B cell (primary cell): Measurements from ENCODE around the gene SRPK1. TPM values are rescaled to one million over a fixed set of nuclear protein-coding genes. Genes with fewer than 3 reads are reported as not detected.

Source experiments
- ATAC-seq: fragments of 200-7000 bp; cut with Tn5 transposase; one replicate; pipeline ENCODE4 v1.10.0; 2021; ENCODE audit warnings: low read depth, mild to moderate bottlenecking, moderate number of reproducible peaks, moderate library complexity
- CTCF ChIA-PET: fragments of 350-600 bp; sonication (Branson Sonifier 250); formaldehyde crosslinking; loops from one replicate; lab custom pipeline; 2021; ENCODE audit warnings: antibody characterized with exemption, inconsistent platforms; lab: Charles Lee
- POLR2A ChIA-PET: fragments of 350-600 bp; sonication (Branson Sonifier 250); formaldehyde crosslinking; loops from one replicate; lab custom pipeline; 2021; ENCODE audit warnings: antibody characterized with exemption; lab: Charles Lee
- DNase-seq: peaks from one replicate; pipeline ENCODE4 v3.0.0; 2013
- H2AFZ ChIP-seq: 2 replicates; pipeline ENCODE4 v1.6.1; 2012; ENCODE audit warnings: mild to moderate bottlenecking, low read depth, low read length; ENCODE audit not compliant: insufficient read depth, poor library complexity, severe bottlenecking
- H3K27ac ChIP-seq, 2 donors: 1 replicate in 1 of 2; 2 replicates in 1 of 2; pipeline ENCODE4 v1.5.1; 2012 to 2013; ENCODE audit warnings: low read length in 2 of 2, mild to moderate bottlenecking in 2 of 2, moderate library complexity in 1 of 2
- H3K27me3 ChIP-seq, 4 experiments: fragments of 200-600 bp in 1 of 4; sonication (generic) in 1 of 4; replicated peaks in 1 of 4; 1 replicate in 2 of 4; 2 replicates in 2 of 4; pipeline versions ENCODE4 v1.6.1 to v1.7.0; 2013 to 2016; ENCODE audit warnings: low read length in 3 of 4, mild to moderate bottlenecking in 2 of 4, mixed read lengths in 1 of 4, moderate library complexity in 1 of 4; ENCODE audit not compliant: insufficient read depth in 4 of 4, control insufficient read depth in 3 of 4; ENCODE audit errors: control extremely low read depth in 1 of 4
- H3K36me3 ChIP-seq, 2 experiments: replicated peaks in 1 of 2; 1 replicate in 1 of 2; 2 replicates in 1 of 2; pipeline versions ENCODE4 v1.6.1 to v1.7.1; 2013; ENCODE audit warnings: low read length in 1 of 2; ENCODE audit not compliant: insufficient read depth in 2 of 2, control insufficient read depth in 1 of 2; ENCODE audit errors: control extremely low read depth in 1 of 2, extremely low read depth in 1 of 2
- H3K4me1 ChIP-seq, 2 donors: fragments of 200-600 bp in 1 of 2; sonication (generic) in 1 of 2; 1 replicate in 1 of 2; 2 replicates in 1 of 2; pipeline versions ENCODE4 v1.5.1 to v1.6.1; 2013 to 2017; ENCODE audit warnings: low read length in 2 of 2; ENCODE audit not compliant: control insufficient read depth in 2 of 2, insufficient read depth in 2 of 2
- H3K4me2 ChIP-seq: replicated peaks from 2 replicates; pipeline ENCODE3; 2012; ENCODE audit warnings: mild to moderate bottlenecking, low read depth, low read length; ENCODE audit not compliant: poor library complexity, severe bottlenecking
- H3K4me3 ChIP-seq, 5 experiments: fragments of 200-600 bp in 1 of 5; sonication (generic) in 1 of 5; 1 replicate in 3 of 5; 2 replicates in 2 of 5; pipeline versions ENCODE4 v1.5.1 to v1.7.0; 2011 to 2016; ENCODE audit warnings: low read length in 4 of 5, mild to moderate bottlenecking in 4 of 5, low read depth in 2 of 5, control low read depth in 1 of 5, moderate library complexity in 1 of 5; ENCODE audit not compliant: insufficient read depth in 1 of 5; ENCODE audit errors: control extremely low read depth in 1 of 5, extremely low read depth in 1 of 5
- H3K79me2 ChIP-seq: fragments of 200-600 bp; sonication (generic); one replicate; pipeline ENCODE4 v1.6.0; 2016; ENCODE audit warnings: low read length; ENCODE audit not compliant: control insufficient read depth, insufficient read depth
- H3K9ac ChIP-seq: fragments of 200-600 bp; sonication (generic); 2 replicates; pipeline ENCODE4 v1.6.1; 2017; ENCODE audit warnings: mild to moderate bottlenecking, low read length, moderate library complexity
- H3K9me3 ChIP-seq, 3 donors: one replicate each; pipeline versions ENCODE4 v1.6.1 to v1.7.1; 2013; ENCODE audit warnings: low read length in 2 of 3; ENCODE audit not compliant: control insufficient read depth in 2 of 3, insufficient read depth in 1 of 3; ENCODE audit errors: control extremely low read depth in 1 of 3
- H4K20me1 ChIP-seq: 2 replicates; pipeline ENCODE4 v1.6.0; 2012; ENCODE audit warnings: mild to moderate bottlenecking, low read length; ENCODE audit not compliant: insufficient read depth, control insufficient read depth, poor library complexity, severe bottlenecking
- H3K27ac Mint-ChIP-seq: one replicate; pipeline ENCODE4 v1.8.0; 2021; ENCODE audit warnings: mixed read lengths
- H3K27me3 Mint-ChIP-seq: one replicate; pipeline ENCODE4 v1.8.0; 2021; ENCODE audit warnings: mixed read lengths
- H3K4me1 Mint-ChIP-seq: one replicate; pipeline ENCODE4 v1.8.0; 2021; ENCODE audit warnings: mixed read lengths
- H3K4me3 Mint-ChIP-seq: one replicate; pipeline ENCODE4 v1.8.0; 2021; ENCODE audit warnings: mixed read lengths
- H3K9me3 Mint-ChIP-seq: one replicate; pipeline ENCODE4 v1.8.0; 2022; ENCODE audit warnings: mixed read lengths; ENCODE audit not compliant: insufficient read depth
- CTCF ChIP-seq: fragments of 200-600 bp; IDR thresholded peaks from one replicate; pipeline ENCODE4 v1.8.0; 2022; ENCODE audit warnings: antibody characterized with exemption, mild to moderate bottlenecking
- EZH2 ChIP-seq: IDR thresholded peaks from 2 replicates; pipeline ENCODE4 v1.6.1; 2012; ENCODE audit warnings: borderline replicate concordance, low read depth, mild to moderate bottlenecking, moderate library complexity, low read length; ENCODE audit not compliant: insufficient read depth, poor library complexity, severe bottlenecking
- WGBS: methylation state at CpG from one replicate; pipeline ENCODE4 v1.1.5; 2013; ENCODE audit warnings: missing lambda C conversion rate; ENCODE audit not compliant: insufficient coverage; 5-methylcytosine and 5-hydroxymethylcytosine counted together
- intact Hi-C: fragments of 100-400 bp; cut with micrococcal nuclease; formaldehyde crosslinking; loops from one replicate; pipeline ENCODE4 v1.10.0; 2022
- polyA plus RNA-seq: library from polyadenylated mRNA; depleted of rRNA; stranded (reverse); fragments of >200 nt; gene quantifications from 2 replicates; pipeline ENCODE4 v1.2.3, GENCODE V29; 2012
- total RNA-seq, 2 donors: library from RNA; stranded (reverse); fragments of 120-200 nt in 1 of 2; gene quantifications; 1 replicate in 1 of 2; 2 replicates in 1 of 2; pipeline versions ENCODE4 v1.2.3 to v1.2.4, GENCODE V29; 2013 to 2022

Gene SRPK1
- total and polyA plus RNA-seq, 2 donors (not counting 1 experiment from before 2014, with no cell fraction given), result 9.7 to 53.3 TPM

DNA sequence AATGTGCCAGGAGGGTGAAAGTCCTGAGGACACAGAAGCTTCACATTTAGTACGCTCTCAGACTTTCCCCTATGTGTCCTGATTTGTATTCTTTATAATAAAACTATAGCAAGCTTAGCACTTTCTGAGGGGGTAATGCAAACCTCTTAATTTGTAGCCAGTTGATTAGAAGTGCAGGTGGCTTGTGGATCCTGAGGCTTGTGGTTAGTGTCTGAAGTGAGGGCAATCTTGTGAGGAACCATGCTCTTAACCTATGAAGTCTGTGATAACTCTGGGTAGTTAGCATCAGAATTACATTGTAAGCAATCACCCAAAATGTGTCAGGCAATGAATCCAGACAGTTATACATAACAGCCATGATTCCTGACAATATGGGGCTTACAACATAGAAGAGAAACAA is 64.6 kb downstream of the SRPK1 start:
- ChIA-PET POLR2A (no interaction called here), CTCF (no interaction called here)
- Mint-ChIP-seq H3K4me1 (no peaks in the 10 kb centered on the region), H3K9me3 (no peaks in the 10 kb centered on the region), H3K27me3 (no peaks in the 10 kb centered on the region), H3K27ac (no peak overlapping the region), H3K4me3 (no peak overlapping the region)
- no peak overlapping the region for H3K27ac ChIP-seq
- no peak overlapping the region for H3K4me3 ChIP-seq
- H4K20me1 ChIP-seq, result no peaks in the 10 kb centered on the region
- H3K9ac ChIP-seq, result no peak overlapping the region
- H3K79me2 ChIP-seq, result no peaks in the 10 kb centered on the region
- DNase-seq (no peak), ATAC-seq (no peak)
- H3K27me3 ChIP-seq, result no peaks in the 10 kb centered on the region
- no peak overlapping the region for H3K4me2 ChIP-seq
- H2AFZ ChIP-seq, result no peak overlapping the region
- H3K36me3 ChIP-seq, result peaks cover 2 to 37% of the 10 kb centered on the region in 2 experiments
- WGBS, result no CpG with 5 or more reads among the region's 1 CpG
- H3K9me3 ChIP-seq, result no peaks in the 10 kb centered on the region
- intact Hi-C loops, result no loop called here
- no peak for TF ChIP-seq CTCF
- no peak for TF ChIP-seq EZH2
- no peaks in the 10 kb centered on the region for H3K4me1 ChIP-seq

DNA sequence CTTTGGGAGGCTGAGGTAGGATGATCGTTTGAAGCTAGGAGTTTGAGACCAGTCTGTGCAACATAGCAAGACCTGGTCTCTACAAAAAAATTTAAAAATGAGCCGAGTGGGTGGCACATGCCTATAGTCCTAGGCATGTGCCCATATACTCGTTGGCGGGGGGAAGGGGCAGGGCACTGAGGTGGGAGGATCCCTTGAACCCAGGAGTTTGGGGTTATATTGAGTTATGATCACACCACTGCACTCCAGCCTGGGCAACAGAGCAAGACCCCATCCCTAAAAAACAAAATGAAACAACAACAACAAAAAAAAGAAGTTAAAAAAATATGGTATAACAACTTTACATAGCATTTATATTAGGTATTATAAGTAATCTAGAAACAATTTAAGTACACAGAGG is 67.9 kb downstream of the SRPK1 start:
- TF ChIP-seq CTCF (no peak), EZH2 (no peak)
- Histone ChIP-seq H3K36me3 (peaks cover 2 to 28% of the 10 kb centered on the region in 2 experiments), H3K9me3 (peaks cover 0 to 4% (median 4%) of the 10 kb centered on the region in 3 donors), H3K27ac (no peak overlapping the region), H3K4me1 (no peaks in the 10 kb centered on the region), H3K4me3 (no peak overlapping the region), H3K27me3 (no peaks in the 10 kb centered on the region), H3K79me2 (no peaks in the 10 kb centered on the region), H3K9ac (no peak overlapping the region), H2AFZ (no peak overlapping the region), H3K4me2 (no peak overlapping the region), H4K20me1 (no peaks in the 10 kb centered on the region)
- Mint-ChIP-seq H3K27me3 (no peaks in the 10 kb centered on the region), H3K27ac (no peak overlapping the region), H3K4me3 (no peak overlapping the region), H3K4me1 (no peaks in the 10 kb centered on the region), H3K9me3 (no peaks in the 10 kb centered on the region)
- ChIA-PET POLR2A (no interaction called here), CTCF (interaction anchor here (1.9 kb wide), 1 partner anchor 14 kb away, joined by 4 read pairs; no protein-coding TSS in a partner anchor)
- intact Hi-C loops, result no loop called here
- DNase-seq, result no peak
- WGBS, result 95% methylated on average over 2 of the region's 4 CpGs
- ATAC-seq, result no peak
